Rectal smooth muscle tissue (tissue), 1 donor: Measurements from ENCODE around the gene ARL4C.

Experiments
- H3K27ac ChIP-seq: one replicate; pipeline ENCODE4 v1.7.0; 2013; ENCODE audit warnings: low read depth, low read length, inconsistent platforms
- H3K27me3 ChIP-seq: one replicate; pipeline ENCODE4 v1.7.0; 2013; ENCODE audit warnings: low read length; ENCODE audit not compliant: control insufficient read depth, insufficient read depth
- H3K36me3 ChIP-seq: one replicate; pipeline ENCODE4 v1.7.0; 2013; ENCODE audit warnings: low read length; ENCODE audit not compliant: control insufficient read depth, insufficient read depth
- H3K4me1 ChIP-seq: one replicate; pipeline ENCODE4 v1.7.0; 2013; ENCODE audit warnings: low read length; ENCODE audit not compliant: control insufficient read depth, insufficient read depth
- H3K4me3 ChIP-seq: one replicate; pipeline ENCODE4 v1.7.0; 2013; ENCODE audit warnings: low read length
- H3K9ac ChIP-seq: one replicate; pipeline ENCODE4 v1.7.0; 2013; ENCODE audit warnings: low read length

Gene ARL4C

DNA sequence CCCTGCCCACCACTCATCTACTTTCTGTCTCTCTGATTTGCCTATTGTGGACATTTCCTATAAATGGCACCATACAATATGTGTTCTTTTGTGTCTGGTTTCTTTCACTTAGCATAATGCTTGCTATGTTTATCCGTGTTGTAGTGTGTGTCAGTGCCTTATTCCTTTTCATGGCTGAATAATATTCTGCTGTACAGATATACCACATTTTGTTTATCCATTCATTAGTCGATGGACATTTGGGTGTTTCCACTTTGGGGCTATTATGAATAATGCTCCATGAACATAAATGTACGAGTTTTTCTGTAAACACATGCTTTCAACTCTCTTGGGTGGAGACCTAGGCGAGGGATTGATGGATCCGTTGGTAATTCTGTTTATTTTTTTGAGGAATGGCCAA is 15.6 kb downstream of the ARL4C start:
- Histone ChIP-seq H3K36me3 (no peaks in the 10 kb centered on the region), H3K27ac (no peak overlapping the region), H3K4me1 (no peaks in the 10 kb centered on the region)

DNA sequence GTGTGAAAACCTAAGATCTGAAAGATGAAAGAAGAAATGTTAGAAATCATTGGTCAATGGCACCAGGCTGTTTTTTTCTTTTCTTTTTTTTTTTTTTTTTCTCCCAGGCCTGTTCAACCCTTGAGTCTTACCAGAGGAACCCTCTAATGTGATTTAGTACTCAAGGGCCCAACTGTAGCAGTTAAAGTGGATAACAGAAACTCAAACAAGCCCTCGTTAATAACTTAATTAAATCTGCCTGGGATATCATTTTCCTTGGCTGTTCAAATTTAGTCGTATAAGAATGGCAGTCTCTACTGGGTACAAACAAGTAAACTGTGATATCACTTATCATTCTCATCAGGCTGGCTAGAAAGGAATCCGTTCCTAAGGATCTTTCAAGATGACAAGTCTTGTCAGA is 16.5 kb downstream of the ARL4C start:
- H3K4me1 ChIP-seq: no peaks in the 10 kb centered on the region
- H3K27ac ChIP-seq: no peak overlapping the region
- H3K27me3 ChIP-seq: no peaks in the 10 kb centered on the region
- no peaks in the 10 kb centered on the region for H3K36me3 ChIP-seq
- H3K9ac ChIP-seq: no peak overlapping the region
- no peak overlapping the region for H3K4me3 ChIP-seq

More for the DNA sequence above, 15.6 kb downstream of the ARL4C start:
- no peaks in the 10 kb centered on the region for H3K27me3 ChIP-seq
- H3K9ac ChIP-seq: no peak overlapping the region
- H3K4me3 ChIP-seq: no peak overlapping the region

DNA sequence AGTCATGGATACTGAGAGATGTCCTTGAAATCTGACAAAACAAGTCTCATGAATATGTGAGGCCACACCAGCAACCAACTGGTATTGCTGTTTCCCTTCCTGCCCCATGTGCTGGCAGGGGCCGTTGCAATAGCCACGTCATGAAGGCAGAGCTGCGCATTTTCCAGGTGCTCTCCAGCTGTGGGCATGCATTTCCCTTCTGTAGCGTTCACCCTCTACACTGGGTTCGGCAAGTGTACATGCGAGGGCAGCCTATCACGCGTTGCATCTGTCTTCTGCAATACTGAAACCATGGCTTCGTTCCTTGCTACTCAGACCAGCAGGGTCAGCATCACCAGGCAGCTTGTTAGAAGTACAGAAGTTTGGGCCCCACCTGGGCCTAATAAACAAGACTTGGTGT is 17.4 kb downstream of the ARL4C start:
- H3K27me3 ChIP-seq: no peaks in the 10 kb centered on the region
- H3K4me3 ChIP-seq: no peak overlapping the region

DNA sequence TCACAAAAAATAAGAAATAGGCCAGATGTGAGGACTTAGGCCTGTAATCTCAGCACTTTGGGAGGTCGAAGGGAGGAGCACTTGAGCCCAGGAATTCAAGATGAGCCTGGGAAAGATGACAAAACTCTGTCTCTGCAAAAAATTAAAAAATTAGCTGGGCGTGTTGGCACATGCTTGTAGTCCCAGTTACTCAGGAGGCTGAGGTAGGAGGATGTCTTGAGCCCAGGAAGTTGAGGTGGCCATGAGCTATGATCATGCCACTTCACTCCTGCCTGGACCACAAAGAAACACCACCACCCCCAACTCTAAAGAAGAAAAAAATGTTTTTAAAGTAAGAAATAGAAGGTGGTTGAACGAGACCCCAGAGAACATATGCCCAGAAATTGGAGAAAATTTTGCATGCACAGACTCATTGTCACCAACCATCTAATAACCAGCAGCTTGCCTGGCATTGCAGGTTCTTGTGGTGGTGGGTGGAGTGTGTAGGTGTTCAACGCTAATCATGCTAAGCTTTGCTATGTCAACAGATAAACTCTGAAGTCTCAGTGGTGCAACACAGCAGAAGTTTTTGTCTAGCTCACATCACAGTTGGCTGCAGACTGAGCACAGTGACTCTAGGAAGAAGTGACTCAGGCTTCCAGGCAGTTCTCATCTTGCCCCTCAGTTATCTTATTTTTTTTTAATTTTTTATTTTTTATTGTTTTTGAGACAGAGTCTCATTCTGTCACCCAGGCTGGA is 18.6 kb downstream of the ARL4C start:
- no peaks in the 10 kb centered on the region for H3K36me3 ChIP-seq
- H3K27me3 ChIP-seq: no peaks in the 10 kb centered on the region
- no peak overlapping the region for H3K27ac ChIP-seq
- no peak overlapping the region for H3K9ac ChIP-seq
- no peak overlapping the region for H3K4me3 ChIP-seq
- H3K4me1 ChIP-seq: no peaks in the 10 kb centered on the region

More for the DNA sequence above, 17.4 kb downstream of the ARL4C start:
- no peaks in the 10 kb centered on the region for H3K4me1 ChIP-seq
- no peak overlapping the region for H3K9ac ChIP-seq
- no peaks in the 10 kb centered on the region for H3K36me3 ChIP-seq
- no peak overlapping the region for H3K27ac ChIP-seq

DNA sequence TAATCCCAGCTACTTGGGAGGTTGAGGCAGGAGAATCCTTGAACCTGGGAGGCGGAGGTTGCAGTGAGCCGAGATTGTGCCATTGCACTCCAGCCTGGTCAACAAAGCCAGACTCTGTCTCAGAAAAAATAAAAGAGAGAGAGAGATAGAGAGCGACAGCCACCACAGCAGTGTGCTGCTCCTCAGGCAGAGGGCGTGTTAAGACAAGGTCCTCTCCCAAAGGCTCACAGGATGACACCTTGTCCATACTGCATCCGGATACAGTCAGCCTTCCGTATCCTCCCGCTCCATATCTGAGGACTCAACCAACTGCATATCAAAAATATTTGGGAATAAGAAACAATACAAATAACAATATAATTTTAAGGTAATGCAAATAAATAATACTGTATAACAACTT is 20.1 kb downstream of the ARL4C start:
- Histone ChIP-seq H3K4me3 (no peak overlapping the region), H3K27ac (no peak overlapping the region), H3K9ac (no peak overlapping the region), H3K27me3 (no peaks in the 10 kb centered on the region), H3K36me3 (no peaks in the 10 kb centered on the region), H3K4me1 (no peaks in the 10 kb centered on the region)

DNA sequence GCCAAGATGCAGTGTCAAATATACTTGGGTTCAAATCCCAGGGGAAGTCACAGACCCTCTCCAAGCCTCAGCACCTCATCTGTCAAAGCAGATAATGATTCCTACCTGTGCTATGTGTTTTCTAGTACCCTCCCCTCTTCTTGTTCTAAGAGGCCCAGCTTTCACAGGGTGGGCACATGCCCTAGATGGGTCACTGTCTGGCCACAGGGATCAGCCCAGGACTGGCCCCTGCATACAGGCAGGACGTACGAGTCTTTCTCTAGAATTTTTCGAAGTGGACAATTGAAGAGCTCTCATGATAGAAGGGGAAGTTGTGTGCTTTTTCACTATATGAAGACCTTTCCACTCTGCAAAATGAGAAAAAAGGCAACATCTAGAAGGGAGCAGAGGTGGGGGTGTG is 22.2 kb downstream of the ARL4C start:
- no peaks in the 10 kb centered on the region for H3K4me1 ChIP-seq
- H3K9ac ChIP-seq: no peak overlapping the region
- no peaks in the 10 kb centered on the region for H3K27me3 ChIP-seq
- H3K27ac ChIP-seq: no peak overlapping the region
- H3K36me3 ChIP-seq: no peaks in the 10 kb centered on the region
- no peak overlapping the region for H3K4me3 ChIP-seq

DNA sequence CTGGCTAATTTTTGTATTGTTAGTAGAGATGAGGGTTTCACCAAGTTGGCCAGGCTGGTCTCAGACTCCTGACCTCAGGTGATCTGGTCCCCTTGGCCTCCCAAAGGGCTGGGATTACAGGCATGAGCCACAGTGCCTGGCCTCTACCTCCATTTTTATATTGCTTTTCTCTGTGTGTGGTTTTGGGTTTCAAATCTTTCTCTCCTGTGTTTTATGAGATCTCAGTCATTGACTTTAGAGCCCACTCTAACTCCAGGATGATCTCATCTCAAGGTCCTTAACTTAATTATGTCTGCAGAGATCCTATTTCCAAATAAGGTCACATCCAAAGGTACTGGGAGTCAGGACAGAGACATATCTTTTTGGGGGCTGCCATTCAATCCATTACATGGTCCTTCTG is 24.7 kb downstream of the ARL4C start:
- Histone ChIP-seq H3K4me1 (no peaks in the 10 kb centered on the region), H3K27me3 (no peaks in the 10 kb centered on the region), H3K4me3 (no peak overlapping the region), H3K9ac (no peak overlapping the region), H3K27ac (no peak overlapping the region), H3K36me3 (no peaks in the 10 kb centered on the region)

DNA sequence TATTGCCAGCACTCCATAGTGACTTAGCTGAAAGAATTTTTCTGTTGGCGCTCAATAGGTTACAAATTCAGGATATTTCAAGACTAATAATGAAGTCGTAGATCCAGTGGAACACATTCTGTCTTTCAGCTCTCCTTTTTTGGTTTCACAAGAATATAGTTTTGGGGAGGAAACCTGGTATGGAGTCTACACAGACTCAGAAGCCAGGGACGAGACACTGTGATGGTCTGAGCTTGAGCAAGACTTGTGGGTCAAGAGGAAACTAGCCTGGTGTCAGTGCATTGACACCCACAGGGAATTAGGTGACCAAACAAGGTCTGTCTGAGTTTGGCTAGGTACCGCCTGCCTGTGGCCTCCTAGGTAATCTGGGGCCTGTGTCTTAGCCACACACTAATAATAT is 26.9 kb downstream of the ARL4C start:
- Histone ChIP-seq H3K27ac (no peak overlapping the region), H3K4me1 (no peaks in the 10 kb centered on the region), H3K27me3 (no peaks in the 10 kb centered on the region)

DNA sequence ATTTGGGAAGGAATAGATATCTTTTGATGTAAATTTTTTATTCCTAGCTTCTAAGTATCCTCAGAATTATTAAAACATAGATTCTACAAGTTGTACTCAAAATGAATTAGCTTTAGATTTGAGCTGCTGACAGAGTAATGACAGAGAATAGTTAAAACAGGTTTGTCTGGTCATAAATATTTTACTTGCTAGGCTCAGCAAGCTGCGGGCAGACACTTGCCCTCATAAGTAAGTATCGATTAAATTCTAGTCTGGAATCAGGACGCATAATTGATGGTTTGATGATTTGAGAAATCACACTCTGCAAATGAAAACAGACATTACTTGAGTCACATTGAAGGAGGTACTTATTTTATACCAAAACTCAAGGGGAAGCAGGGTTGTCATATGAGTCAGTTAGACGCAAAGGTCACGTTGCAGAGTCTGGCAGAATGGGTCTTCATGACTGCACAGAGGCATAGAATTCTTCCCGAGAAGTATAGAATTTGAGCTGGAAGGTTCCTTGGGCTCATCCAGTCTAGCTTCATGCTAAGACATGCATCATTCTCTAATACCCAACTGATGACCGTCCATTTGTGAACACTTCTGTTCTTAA is 27.5 kb downstream of the ARL4C start:
- no peak overlapping the region for H3K9ac ChIP-seq
- H3K36me3 ChIP-seq: no peaks in the 10 kb centered on the region
- no peaks in the 10 kb centered on the region for H3K4me1 ChIP-seq
- H3K27me3 ChIP-seq: no peaks in the 10 kb centered on the region
- no peak overlapping the region for H3K4me3 ChIP-seq
- H3K27ac ChIP-seq: no peak overlapping the region

More for the DNA sequence above, 26.9 kb downstream of the ARL4C start:
- no peak overlapping the region for H3K4me3 ChIP-seq
- no peaks in the 10 kb centered on the region for H3K36me3 ChIP-seq
- H3K9ac ChIP-seq: no peak overlapping the region

DNA sequence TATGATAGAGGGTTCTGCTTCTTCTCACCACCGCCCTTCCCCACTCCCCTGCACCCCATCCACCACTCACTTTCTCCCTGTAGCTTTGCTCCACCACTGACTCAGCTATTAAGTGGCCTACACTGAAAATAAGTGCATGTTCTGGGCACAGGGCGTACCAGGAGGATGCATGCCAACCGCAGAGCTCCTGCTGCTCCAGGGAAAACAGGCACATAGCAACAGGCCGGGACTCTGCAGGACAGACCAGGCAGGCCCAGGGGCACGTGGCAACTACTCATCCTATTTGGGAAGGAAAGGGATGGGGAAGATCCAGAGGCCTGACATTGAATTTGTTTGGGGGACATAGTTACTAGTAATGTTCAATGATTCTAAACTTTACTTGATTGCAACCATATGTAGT is 28.4 kb downstream of the ARL4C start:
- Histone ChIP-seq H3K27me3 (no peaks in the 10 kb centered on the region), H3K36me3 (no peaks in the 10 kb centered on the region), H3K27ac (no peak overlapping the region)

DNA sequence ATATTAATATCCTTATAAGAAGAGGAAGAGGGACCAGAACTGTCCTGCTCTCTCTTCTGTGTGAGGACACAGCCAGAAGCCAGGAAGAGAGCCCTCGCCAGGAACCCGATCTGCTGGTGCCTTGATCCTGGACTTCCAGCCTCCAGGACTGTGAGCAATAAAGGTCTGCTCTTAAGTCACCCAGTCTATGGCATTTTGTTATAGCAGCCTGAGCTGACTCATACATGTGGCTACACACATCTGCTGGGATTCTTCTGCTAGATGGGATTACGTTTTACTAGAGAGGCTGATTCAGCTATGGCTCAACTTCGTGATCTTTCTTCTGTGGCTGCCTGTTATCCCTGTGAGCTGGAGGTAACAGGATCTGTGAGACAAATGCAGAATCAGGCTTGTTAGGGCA is 29.6 kb downstream of the ARL4C start:
- no peaks in the 10 kb centered on the region for H3K4me1 ChIP-seq

More for the DNA sequence above, 28.4 kb downstream of the ARL4C start:
- Histone ChIP-seq H3K4me1 (no peaks in the 10 kb centered on the region), H3K9ac (no peak overlapping the region), H3K4me3 (no peak overlapping the region)

DNA sequence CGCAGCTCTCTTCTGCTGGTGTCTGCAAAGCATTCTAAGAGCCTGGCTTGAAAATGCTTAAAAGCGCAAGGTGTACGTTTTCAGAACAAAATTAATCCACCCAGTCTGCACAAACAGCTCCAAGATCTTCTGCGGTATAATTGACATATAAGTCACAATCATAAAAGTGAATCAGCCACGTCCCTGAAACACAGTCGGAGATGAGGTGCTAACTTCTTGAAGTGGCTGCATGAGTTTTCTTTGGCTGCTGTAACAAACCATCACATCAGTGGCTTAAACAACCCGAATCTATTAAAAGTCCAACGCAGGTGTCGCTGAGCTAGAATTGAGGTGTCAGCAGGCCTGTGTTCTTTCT is 32.6 kb downstream of the ARL4C start:
- Histone ChIP-seq H3K4me3 (no peak overlapping the region), H3K4me1 (no peaks in the 10 kb centered on the region), H3K36me3 (no peaks in the 10 kb centered on the region), H3K27me3 (no peaks in the 10 kb centered on the region), H3K27ac (no peak overlapping the region), H3K9ac (no peak overlapping the region)

More for the DNA sequence above, 29.6 kb downstream of the ARL4C start:
- H3K27me3 ChIP-seq: no peaks in the 10 kb centered on the region
- no peak overlapping the region for H3K27ac ChIP-seq
- no peak overlapping the region for H3K4me3 ChIP-seq
- no peak overlapping the region for H3K9ac ChIP-seq
- H3K36me3 ChIP-seq: no peaks in the 10 kb centered on the region
